B cell (primary cell): ENCODE measurements around the gene FLG2.

ENCODE experiments used
- EZH2 ChIP-seq: IDR thresholded peaks from 2 replicates; pipeline ENCODE4 v1.6.1; 2012; ENCODE audit warnings: borderline replicate concordance, low read depth, mild to moderate bottlenecking, moderate library complexity, low read length; ENCODE audit not compliant: insufficient read depth, poor library complexity, severe bottlenecking
- TF ChIP-seq, protein P1 (sequence below): fragments of 200-600 bp; IDR thresholded peaks from one replicate; pipeline ENCODE4 v1.8.0; 2022; ENCODE audit warnings: antibody characterized with exemption, mild to moderate bottlenecking

DNA sequence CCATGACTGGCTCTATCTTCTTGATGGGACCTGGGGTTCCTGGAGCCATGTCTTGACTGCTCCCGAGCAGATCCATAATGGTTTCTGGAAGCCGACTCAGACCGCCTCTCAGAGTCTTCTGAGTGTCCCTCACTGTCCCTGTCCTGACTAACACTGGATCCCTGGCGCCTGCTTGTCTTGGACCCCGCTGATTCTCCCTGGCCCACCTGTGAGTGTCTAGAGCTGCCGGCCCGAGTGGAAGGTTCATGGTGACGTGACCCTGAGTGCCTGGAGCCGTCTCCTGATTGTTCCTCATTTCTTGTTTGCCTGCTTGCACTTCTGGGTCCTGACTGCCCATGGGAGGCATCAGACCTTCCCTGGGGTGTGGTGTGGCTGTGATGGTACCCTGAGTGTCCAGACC is 49.9 kb downstream of the FLG2 start:
- TF ChIP-seq, protein P1, sequence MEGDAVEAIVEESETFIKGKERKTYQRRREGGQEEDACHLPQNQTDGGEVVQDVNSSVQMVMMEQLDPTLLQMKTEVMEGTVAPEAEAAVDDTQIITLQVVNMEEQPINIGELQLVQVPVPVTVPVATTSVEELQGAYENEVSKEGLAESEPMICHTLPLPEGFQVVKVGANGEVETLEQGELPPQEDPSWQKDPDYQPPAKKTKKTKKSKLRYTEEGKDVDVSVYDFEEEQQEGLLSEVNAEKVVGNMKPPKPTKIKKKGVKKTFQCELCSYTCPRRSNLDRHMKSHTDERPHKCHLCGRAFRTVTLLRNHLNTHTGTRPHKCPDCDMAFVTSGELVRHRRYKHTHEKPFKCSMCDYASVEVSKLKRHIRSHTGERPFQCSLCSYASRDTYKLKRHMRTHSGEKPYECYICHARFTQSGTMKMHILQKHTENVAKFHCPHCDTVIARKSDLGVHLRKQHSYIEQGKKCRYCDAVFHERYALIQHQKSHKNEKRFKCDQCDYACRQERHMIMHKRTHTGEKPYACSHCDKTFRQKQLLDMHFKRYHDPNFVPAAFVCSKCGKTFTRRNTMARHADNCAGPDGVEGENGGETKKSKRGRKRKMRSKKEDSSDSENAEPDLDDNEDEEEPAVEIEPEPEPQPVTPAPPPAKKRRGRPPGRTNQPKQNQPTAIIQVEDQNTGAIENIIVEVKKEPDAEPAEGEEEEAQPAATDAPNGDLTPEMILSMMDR, result no peak
- TF ChIP-seq EZH2, result no peak
